GM20000 (cell line): Measurements from ENCODE around the gene KCNJ1.

Source experiments
- DNase-seq: peaks from one replicate; pipeline ENCODE4 v3.0.0; 2012; ENCODE audit warnings: low spot score
- CTCF ChIP-seq: IDR thresholded peaks from 2 replicates; pipeline ENCODE4 v1.5.1; 2012; ENCODE audit warnings: mild to moderate bottlenecking, control low read depth; ENCODE audit errors: extremely low read depth, missing control alignments

Gene KCNJ1

GRCh38 chr11:128796270-128796669 is 70.8 kb downstream of the KCNJ1 start:
- DNase-seq, result peak; percentile 75
- no peak for TF ChIP-seq CTCF

- DNase-seq, result no peak
- no peak for TF ChIP-seq CTCF
These were observed 76.9 kb downstream of the KCNJ1 start for GRCh38 chr11:128790196-128790595.

- TF ChIP-seq CTCF, result no peak
- no peak for DNase-seq
These were observed 77.5 kb downstream of the KCNJ1 start for GRCh38 chr11:128789497-128790150.
